Keratinocyte (primary cell): Measurements from ENCODE around the gene COTL1. TPM values are rescaled to one million over a fixed set of nuclear protein-coding genes. Genes with fewer than 3 reads are reported as not detected.

Experiments
- DNase-seq: peaks from one replicate; pipeline ENCODE4 v3.0.0-alpha.2; 2011; ENCODE audit warnings: low read depth, missing footprints, low spot score
- FAIRE-seq: peaks from 2 replicates; lab custom pipeline; 2011; peaks lifted over from hg19 to GRCh38; lab: Jason Lieb, UNC
- H2AFZ ChIP-seq: 2 replicates; pipeline ENCODE4 v1.6.0; 2012; ENCODE audit warnings: low read length, control low read depth, inconsistent platforms; ENCODE audit not compliant: control insufficient read depth
- H3K27ac ChIP-seq: 2 replicates; pipeline ENCODE4 v1.5.1; 2011; ENCODE audit warnings: low read length; ENCODE audit not compliant: control insufficient read depth, insufficient read depth
- H3K27me3 ChIP-seq: 3 replicates; pipeline ENCODE4 v1.6.0; 2011; ENCODE audit warnings: low read length; ENCODE audit not compliant: control insufficient read depth, insufficient read depth; ENCODE audit errors: extremely low read depth
- H3K36me3 ChIP-seq, 2 experiments: 2 replicates in 1 of 2; 3 replicates in 1 of 2; pipeline ENCODE4 v1.5.1; 2011; ENCODE audit warnings: low read length in 2 of 2, mild to moderate bottlenecking in 1 of 2; ENCODE audit not compliant: control insufficient read depth in 2 of 2, insufficient read depth in 2 of 2; ENCODE audit errors: extremely low read depth in 1 of 2
- H3K4me1 ChIP-seq: 3 replicates; pipeline ENCODE4 v1.5.1; 2011; ENCODE audit warnings: low read length; ENCODE audit not compliant: control insufficient read depth, insufficient read depth; ENCODE audit errors: extremely low read depth
- H3K4me2 ChIP-seq: 3 replicates; pipeline ENCODE4 v1.6.0; 2011; ENCODE audit warnings: low read depth, low read length; ENCODE audit not compliant: control insufficient read depth, insufficient read depth; ENCODE audit errors: extremely low read depth
- H3K4me3 ChIP-seq, 3 experiments: fragments of 200-600 bp in 1 of 3; sonication (generic) in 1 of 3; 2 replicates in 2 of 3; 3 replicates in 1 of 3; pipeline ENCODE4 v1.5.1; 2011 to 2016; ENCODE audit warnings: low read length in 3 of 3, mild to moderate bottlenecking in 3 of 3, control low read depth in 2 of 3, inconsistent platforms in 1 of 3, low read depth in 1 of 3, mixed read lengths in 1 of 3, mixed run types in 1 of 3, moderate library complexity in 1 of 3; ENCODE audit not compliant: control insufficient read depth in 2 of 3, insufficient read depth in 2 of 3; ENCODE audit errors: extremely low read depth in 1 of 3
- H3K79me2 ChIP-seq: 2 replicates; pipeline ENCODE4 v1.6.0; 2012; ENCODE audit warnings: low read length; ENCODE audit not compliant: control insufficient read depth, insufficient read depth
- H3K9ac ChIP-seq: 3 replicates; pipeline ENCODE4 v1.6.0; 2011; ENCODE audit warnings: low read length; ENCODE audit not compliant: control insufficient read depth, insufficient read depth; ENCODE audit errors: extremely low read depth
- H3K9me1 ChIP-seq: 3 replicates; pipeline ENCODE4 v1.6.0; 2011; ENCODE audit warnings: low read length; ENCODE audit not compliant: control insufficient read depth, insufficient read depth; ENCODE audit errors: extremely low read depth
- H3K9me3 ChIP-seq: 2 replicates; pipeline ENCODE4 v1.5.1; 2012; ENCODE audit warnings: low read depth, low read length; ENCODE audit not compliant: control insufficient read depth
- H4K20me1 ChIP-seq: 3 replicates; pipeline ENCODE4 v1.6.0; 2011; ENCODE audit warnings: low read length; ENCODE audit not compliant: control insufficient read depth, insufficient read depth; ENCODE audit errors: extremely low read depth
- CTCF ChIP-seq, 3 experiments: IDR thresholded peaks in 1 of 3; conservative IDR thresholded peaks in 1 of 3; optimal IDR thresholded peaks in 1 of 3; 2 replicates in 2 of 3; 3 replicates in 1 of 3; pipeline versions ENCODE3 to v1.5.1; 2011; ENCODE audit warnings: low read length in 3 of 3, mild to moderate bottlenecking in 3 of 3, moderate library complexity in 2 of 3, control low read depth in 1 of 3, inconsistent platforms in 1 of 3; ENCODE audit not compliant: insufficient read depth in 2 of 3; ENCODE audit errors: extremely low read depth in 1 of 3
- EZH2 ChIP-seq: IDR thresholded peaks from one replicate; pipeline ENCODE4 v1.6.1; 2012; ENCODE audit warnings: inconsistent platforms, mild to moderate bottlenecking, low read length, moderate library complexity
- dilution Hi-C: fragments of 300-500 bp; cut with MboI; formaldehyde crosslinking; loops from one replicate; pipeline ENCODE4 v1.7.0; 2020; ENCODE audit warnings: low sequenced_read_pairs; ENCODE audit not compliant: extremely low pct_ligation_motif_present
- polyA plus RNA-seq, 5 experiments: library from polyadenylated mRNA; depleted of rRNA in 3 of 5; stranded (reverse) in 3 of 5; stranded (forward) in 1 of 5; unstranded in 1 of 5; fragments of >200 nt; gene quantifications; 1 replicate in 1 of 5; 2 replicates in 3 of 5; 3 replicates in 1 of 5; pipeline versions ENCODE4 v1.2.1 to v1.2.3, GENCODE V29; 2011 to 2012; ENCODE audit warnings: missing spikeins in 2 of 5, low read depth in 1 of 5, low replicate concordance in 1 of 5

Gene COTL1
- polyA plus RNA-seq, 1 donor (not counting 4 experiments of a cell fraction or from before 2014, with no cell fraction given) = 116 TPM

GRCh38 chr16:84574191-84574590 lies 43.7 kb downstream of the COTL1 start:
- no peak for TF ChIP-seq CTCF (optimal IDR thresholded peaks at IDR 0.05 in 1 of 3, IDR thresholded peaks at IDR 0.05 in 1 of 3, conservative IDR thresholded peaks at IDR 0.05 in 1 of 3; ENCODE audit: extremely low read depth in 1 of 3, insufficient read depth in 2 of 3, low read length in 3 of 3)
- no peak for TF ChIP-seq EZH2
- H3K4me1 ChIP-seq = no peaks in the 10 kb centered on the region
- H3K9ac ChIP-seq = no peak overlapping the region
- peaks cover 2% of the 10 kb centered on the region for H3K9me3 ChIP-seq
- no peaks in the 10 kb centered on the region for H3K27me3 ChIP-seq
- peaks cover 76% of the 10 kb centered on the region for H3K79me2 ChIP-seq
- DNase-seq (no peak), FAIRE-seq (no peak)
- peaks cover 8% of the 10 kb centered on the region for H4K20me1 ChIP-seq
- peaks cover 6% of the 10 kb centered on the region for H3K9me1 ChIP-seq
- dilution Hi-C loops = no loop called here
- H3K36me3 ChIP-seq = peaks cover 13 to 32% of the 10 kb centered on the region in 2 experiments
- H3K4me3 ChIP-seq = no peak overlapping the region
- H2AFZ ChIP-seq = no peak overlapping the region
- no peak overlapping the region for H3K27ac ChIP-seq
- no peak overlapping the region for H3K4me2 ChIP-seq

GRCh38 chr16:84572096-84572495 lies 45.8 kb downstream of the COTL1 start:
- dilution Hi-C loops = no loop called here
- Histone ChIP-seq H3K9me1 (no peaks in the 10 kb centered on the region), H3K4me3 (no peak overlapping the region), H3K36me3 (peaks cover 10 to 31% of the 10 kb centered on the region in 2 experiments), H3K27ac (no peak overlapping the region), H4K20me1 (peaks cover 6% of the 10 kb centered on the region), H3K79me2 (peaks cover 70% of the 10 kb centered on the region), H3K4me2 (no peak overlapping the region), H2AFZ (no peak overlapping the region), H3K27me3 (no peaks in the 10 kb centered on the region), H3K9ac (no peak overlapping the region), H3K4me1 (no peaks in the 10 kb centered on the region), H3K9me3 (peaks cover 2% of the 10 kb centered on the region)
- FAIRE-seq (no peak), DNase-seq (no peak)
- TF ChIP-seq CTCF (optimal IDR thresholded peaks at IDR 0.05 in 1 of 3, IDR thresholded peaks at IDR 0.05 in 1 of 3, conservative IDR thresholded peaks at IDR 0.05 in 1 of 3; ENCODE audit: extremely low read depth in 1 of 3, insufficient read depth in 2 of 3, low read length in 3 of 3) (no peak), EZH2 (no peak)
